ENCODE results near the gene MVB12B. TPM values are rescaled to one million over a fixed set of nuclear protein-coding genes. Genes with fewer than 3 reads are reported as not detected.

Gene MVB12B
- total RNA-seq, 2 donors from 2014 or later: 10.4 to 13.9 TPM

- H3K36me3 Mint-ChIP-seq (ENCODE audit: low read depth): peaks cover 12% of the 10 kb centered on the region
- no peak for DNase-seq
- H3K4me3 Mint-ChIP-seq: no peak overlapping the region
- peak overlapping the region; percentile 76 for H3K27ac Mint-ChIP-seq
- peaks cover 20% of the 10 kb centered on the region for H3K4me1 Mint-ChIP-seq
- no peaks in the 10 kb centered on the region for H3K9me3 ChIP-seq (ENCODE audit: control insufficient read depth, low read length, poor library complexity, severe bottlenecking)
- no peaks in the 10 kb centered on the region for H3K27me3 Mint-ChIP-seq
- ATAC-seq: no peak
These were observed 19.4 kb downstream of the MVB12B start for GRCh38 chr9:126346031-126346430.

- H3K27ac Mint-ChIP-seq: no peak overlapping the region
- H3K9me3 ChIP-seq (ENCODE audit: control insufficient read depth, low read length, poor library complexity, severe bottlenecking): no peaks in the 10 kb centered on the region
- H3K4me3 Mint-ChIP-seq: no peak overlapping the region
- peaks cover 20% of the 10 kb centered on the region for H3K4me1 Mint-ChIP-seq
- no peaks in the 10 kb centered on the region for H3K27me3 Mint-ChIP-seq
- ATAC-seq (no peak), DNase-seq (no peak)
- H3K36me3 Mint-ChIP-seq (ENCODE audit: low read depth): peaks cover 10% of the 10 kb centered on the region
These were observed 20.5 kb downstream of the MVB12B start for GRCh38 chr9:126347093-126347492.

GRCh38 chr9:126347911-126348760 is 21.5 kb downstream of the MVB12B start:
- ATAC-seq: no peak
- H3K27me3 Mint-ChIP-seq: no peaks in the 10 kb centered on the region
- no peaks in the 10 kb centered on the region for H3K9me3 ChIP-seq (ENCODE audit: control insufficient read depth, low read length, poor library complexity, severe bottlenecking)
- H3K4me3 Mint-ChIP-seq: no peak overlapping the region
- peaks cover 7% of the 10 kb centered on the region for H3K36me3 Mint-ChIP-seq (ENCODE audit: low read depth)
- DNase-seq: no peak
- H3K27ac Mint-ChIP-seq: no peak overlapping the region
- H3K4me1 Mint-ChIP-seq: peaks cover 26% of the 10 kb centered on the region

- Mint-ChIP-seq H3K36me3 (ENCODE audit: low read depth) (peaks cover 7% of the 10 kb centered on the region), H3K27me3 (no peaks in the 10 kb centered on the region), H3K4me3 (no peak overlapping the region), H3K27ac (no peak overlapping the region), H3K4me1 (peaks cover 32% of the 10 kb centered on the region)
- H3K9me3 ChIP-seq (ENCODE audit: control insufficient read depth, low read length, poor library complexity, severe bottlenecking): no peaks in the 10 kb centered on the region
- DNase-seq (no peak), ATAC-seq (no peak)
These were observed 22.4 kb downstream of the MVB12B start for GRCh38 chr9:126348911-126349550.

GRCh38 chr9:126354887-126355770 is 28.5 kb downstream of the MVB12B start:
- DNase-seq (no peak), ATAC-seq (no peak)
- no peaks in the 10 kb centered on the region for H3K9me3 ChIP-seq (ENCODE audit: control insufficient read depth, low read length, poor library complexity, severe bottlenecking)
- no peaks in the 10 kb centered on the region for H3K36me3 Mint-ChIP-seq (ENCODE audit: low read depth)
- no peak overlapping the region for H3K27ac Mint-ChIP-seq
- peaks cover 22% of the 10 kb centered on the region for H3K4me1 Mint-ChIP-seq
- no peaks in the 10 kb centered on the region for H3K27me3 Mint-ChIP-seq
- no peak overlapping the region for H3K4me3 Mint-ChIP-seq

- Mint-ChIP-seq H3K4me3 (no peak overlapping the region), H3K36me3 (ENCODE audit: low read depth) (no peaks in the 10 kb centered on the region), H3K4me1 (peaks cover 22% of the 10 kb centered on the region), H3K27ac (no peak overlapping the region), H3K27me3 (no peaks in the 10 kb centered on the region)
- no peaks in the 10 kb centered on the region for H3K9me3 ChIP-seq (ENCODE audit: control insufficient read depth, low read length, poor library complexity, severe bottlenecking)
- no peak for DNase-seq
- no peak for ATAC-seq
These were observed 30.4 kb downstream of the MVB12B start for GRCh38 chr9:126357074-126357473.

- no peak for DNase-seq
- no peak for ATAC-seq
- Mint-ChIP-seq H3K27ac (no peak overlapping the region), H3K4me3 (no peak overlapping the region), H3K36me3 (ENCODE audit: low read depth) (no peaks in the 10 kb centered on the region), H3K4me1 (peaks cover 7% of the 10 kb centered on the region), H3K27me3 (no peaks in the 10 kb centered on the region)
- H3K9me3 ChIP-seq (ENCODE audit: control insufficient read depth, low read length, poor library complexity, severe bottlenecking): no peaks in the 10 kb centered on the region
These were observed 33.4 kb downstream of the MVB12B start for GRCh38 chr9:126360073-126360472.

GRCh38 chr9:126361810-126362238 is 35.2 kb downstream of the MVB12B start:
- no peak for DNase-seq
- peaks cover 10% of the 10 kb centered on the region for H3K4me1 Mint-ChIP-seq
- no peak for ATAC-seq
- no peak overlapping the region for H3K27ac Mint-ChIP-seq
- no peaks in the 10 kb centered on the region for H3K9me3 ChIP-seq (ENCODE audit: control insufficient read depth, low read length, poor library complexity, severe bottlenecking)
- no peaks in the 10 kb centered on the region for H3K27me3 Mint-ChIP-seq
- H3K36me3 Mint-ChIP-seq (ENCODE audit: low read depth): peaks cover 6% of the 10 kb centered on the region
- no peak overlapping the region for H3K4me3 Mint-ChIP-seq

GRCh38 chr9:126363250-126363649 is 36.6 kb downstream of the MVB12B start:
- no peak overlapping the region for H3K4me3 Mint-ChIP-seq
- ATAC-seq: no peak
- DNase-seq: no peak
- H3K9me3 ChIP-seq (ENCODE audit: control insufficient read depth, low read length, poor library complexity, severe bottlenecking): no peaks in the 10 kb centered on the region
- peaks cover 13% of the 10 kb centered on the region for H3K36me3 Mint-ChIP-seq (ENCODE audit: low read depth)
- H3K27me3 Mint-ChIP-seq: peaks cover 4% of the 10 kb centered on the region
- no peak overlapping the region for H3K27ac Mint-ChIP-seq
- H3K4me1 Mint-ChIP-seq: peaks cover 13% of the 10 kb centered on the region

GRCh38 chr9:126363847-126364671 is 37.4 kb downstream of the MVB12B start:
- Mint-ChIP-seq H3K4me3 (no peak overlapping the region), H3K36me3 (ENCODE audit: low read depth) (peaks cover 13% of the 10 kb centered on the region), H3K27me3 (peaks cover 4% of the 10 kb centered on the region), H3K27ac (no peak overlapping the region), H3K4me1 (peaks cover 13% of the 10 kb centered on the region)
- ATAC-seq (no peak), DNase-seq (no peak)
- H3K9me3 ChIP-seq (ENCODE audit: control insufficient read depth, low read length, poor library complexity, severe bottlenecking): no peaks in the 10 kb centered on the region

- no peak for DNase-seq
- Mint-ChIP-seq H3K27ac (peak overlapping the region; percentile 35), H3K4me3 (no peak overlapping the region), H3K27me3 (peaks cover 4% of the 10 kb centered on the region), H3K36me3 (ENCODE audit: low read depth) (peaks cover 13% of the 10 kb centered on the region), H3K4me1 (peaks cover 13% of the 10 kb centered on the region)
- H3K9me3 ChIP-seq (ENCODE audit: control insufficient read depth, low read length, poor library complexity, severe bottlenecking): no peaks in the 10 kb centered on the region
- no peak for ATAC-seq
These were observed 39.2 kb downstream of the MVB12B start for GRCh38 chr9:126365780-126366179.

- peaks cover 13% of the 10 kb centered on the region for H3K4me1 Mint-ChIP-seq
- DNase-seq: no peak
- ATAC-seq: no peak
- H3K27me3 Mint-ChIP-seq: peaks cover 4% of the 10 kb centered on the region
- H3K36me3 Mint-ChIP-seq (ENCODE audit: low read depth): peaks cover 13% of the 10 kb centered on the region
- peak overlapping the region; percentile 35 for H3K27ac Mint-ChIP-seq
- H3K4me3 Mint-ChIP-seq: no peak overlapping the region
- H3K9me3 ChIP-seq (ENCODE audit: control insufficient read depth, low read length, poor library complexity, severe bottlenecking): no peaks in the 10 kb centered on the region
These were observed 39.9 kb downstream of the MVB12B start for GRCh38 chr9:126366366-126367011.

Data from T-helper 17 cell (primary cell).